Measurements from ENCODE around the gene CPLX3. TPM values are rescaled to one million over a fixed set of nuclear protein-coding genes. Genes with fewer than 3 reads are reported as not detected.
A peak's percentile ranks its signal among the peaks of the same experiment; 100 is the strongest.

Gene CPLX3
- total RNA-seq, 1 donor from 2014 or later, result not detected

DNA sequence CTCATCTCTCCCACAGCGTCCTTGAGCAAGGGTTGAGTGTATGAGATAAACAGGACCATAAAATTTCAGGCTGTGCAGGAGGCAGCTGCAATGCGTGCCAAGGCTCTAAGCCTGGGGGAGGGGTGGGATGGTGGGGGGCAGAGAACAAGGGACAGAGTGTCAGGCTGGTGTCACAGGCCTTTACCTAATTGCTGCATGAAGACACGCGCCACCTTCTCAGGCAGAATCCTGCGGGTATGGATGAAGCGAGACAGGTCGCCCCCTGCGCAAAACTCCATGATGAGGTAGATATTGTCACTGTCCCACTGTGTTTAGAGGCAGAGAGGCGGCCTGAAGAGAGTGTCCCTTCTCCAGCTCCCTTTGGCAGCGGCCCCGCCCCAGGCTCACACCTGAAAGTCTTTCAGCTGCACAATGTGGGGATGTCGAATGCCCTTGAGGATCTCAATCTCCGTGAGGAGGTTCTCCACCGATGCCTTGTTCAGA, 15.5 kb downstream of the CPLX3 start:
- Histone ChIP-seq H3K27ac (ENCODE audit: low read depth, low read length) (no peak overlapping the region), H3K4me1 (ENCODE audit: control insufficient read depth in 3 of 3, insufficient read depth in 3 of 3, low read length in 3 of 3) (peaks cover 20 to 23% (median 23%) of the 10 kb centered on the region in 3 donors), H3K9ac (ENCODE audit: low read depth in 1 of 3, low read length in 3 of 3) (peak overlapping the region in 2 of 3 donors; percentile 89 to 95), H3K27me3 (ENCODE audit: control insufficient read depth in 3 of 3, insufficient read depth in 3 of 3, low read length in 3 of 3) (no peaks in the 10 kb centered on the region), H3K4me3 (ENCODE audit: low read length in 3 of 3) (peak overlapping the region; percentile 70 to 94 (median 93)), H3K36me3 (ENCODE audit: control insufficient read depth in 3 of 3, insufficient read depth in 3 of 3, low read length in 3 of 3) (peaks cover 24 to 48% (median 32%) of the 10 kb centered on the region in 3 donors), H3K9me3 (ENCODE audit: control insufficient read depth in 3 of 3, low read length in 3 of 3) (no peaks in the 10 kb centered on the region)

DNA sequence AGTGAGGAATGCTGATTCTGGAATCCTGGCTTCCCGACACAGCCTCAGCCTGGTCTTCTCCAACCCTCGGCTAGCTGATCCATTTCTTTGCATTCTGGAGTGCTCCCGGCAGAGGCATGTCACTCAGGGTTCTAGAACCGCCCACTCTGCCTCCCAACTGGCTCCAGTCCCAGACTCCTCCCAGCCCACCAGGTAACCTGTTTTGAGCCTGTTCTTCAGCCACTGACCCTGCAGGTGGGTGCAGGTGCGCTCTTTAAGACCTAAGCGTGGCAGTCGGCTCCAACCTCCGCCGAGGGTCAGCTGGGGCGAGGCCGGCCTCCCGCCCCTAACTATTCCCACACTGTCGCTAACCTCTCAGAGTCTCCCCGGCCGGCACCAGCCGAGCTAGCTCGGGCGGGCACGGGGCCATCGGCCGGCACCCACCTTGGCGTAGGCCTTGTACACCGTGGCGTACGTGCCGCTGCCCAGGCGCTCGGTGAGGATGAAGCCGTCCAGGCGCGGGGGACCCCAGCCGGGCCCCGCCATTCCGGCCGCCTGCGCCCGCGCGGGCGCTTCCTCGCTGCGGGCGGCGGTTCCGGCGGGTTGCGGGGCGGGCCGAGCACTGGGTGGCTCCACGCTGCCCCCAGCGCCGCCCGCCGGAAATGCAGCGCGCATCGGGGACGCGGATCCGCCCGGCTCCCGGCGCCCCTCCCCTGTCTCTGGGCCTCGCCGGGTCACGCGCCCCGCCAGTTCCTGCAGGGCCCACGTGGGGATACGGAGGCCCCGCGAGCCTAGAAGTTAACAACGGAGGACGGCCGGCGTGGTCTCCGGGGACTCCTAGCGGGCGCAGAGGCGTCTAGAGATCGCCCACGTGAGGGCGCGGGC, 16.4 kb downstream of the CPLX3 start, which contains the start of gene ULK3:
TSS of gene ULK3 (minus strand) at position 576 of the 864 bp plus-strand sequence. CDS start at position 525, 51 bp downstream.
- H3K4me1 ChIP-seq (ENCODE audit: control insufficient read depth in 3 of 3, insufficient read depth in 3 of 3, low read length in 3 of 3), result peaks cover 26 to 32% (median 30%) of the 10 kb centered on the region in 3 donors
- peaks cover 24 to 51% (median 34%) of the 10 kb centered on the region in 3 donors for H3K36me3 ChIP-seq (ENCODE audit: control insufficient read depth in 3 of 3, insufficient read depth in 3 of 3, low read length in 3 of 3)
- peak within 1 kb of the TSS; percentile 70 to 94 (median 93) for H3K4me3 ChIP-seq (ENCODE audit: low read length in 3 of 3)
- H3K27ac ChIP-seq (ENCODE audit: low read depth, low read length), result peak within 1 kb of the TSS; percentile 92
- H3K9me3 ChIP-seq (ENCODE audit: control insufficient read depth in 3 of 3, low read length in 3 of 3), result no peaks in the 10 kb centered on the region
- H3K9ac ChIP-seq (ENCODE audit: low read depth in 1 of 3, low read length in 3 of 3), result peak within 1 kb of the TSS; percentile 86 to 95 (median 89)
- no peaks in the 10 kb centered on the region for H3K27me3 ChIP-seq (ENCODE audit: control insufficient read depth in 3 of 3, insufficient read depth in 3 of 3, low read length in 3 of 3)

DNA sequence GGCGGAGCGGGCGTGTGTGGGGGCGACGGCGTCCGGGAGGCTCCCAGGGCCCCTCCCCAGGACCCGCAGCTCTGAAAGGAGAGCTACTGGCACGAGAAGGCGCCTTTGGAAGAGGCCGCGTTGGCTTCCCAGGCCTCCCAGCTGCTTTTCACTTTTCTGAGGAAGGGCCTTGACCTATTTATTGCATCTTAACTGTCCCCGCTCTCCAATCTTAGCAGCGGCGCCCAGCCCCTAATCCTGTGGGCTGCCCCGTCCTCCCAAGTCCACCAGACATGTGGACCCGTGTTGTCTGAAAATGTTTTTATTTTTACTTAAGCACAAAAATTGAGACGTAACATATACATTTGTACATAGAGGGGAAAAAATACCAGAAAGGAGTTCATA, 17.0 kb downstream of the CPLX3 start:
- Histone ChIP-seq H3K9me3 (ENCODE audit: control insufficient read depth in 3 of 3, low read length in 3 of 3) (no peaks in the 10 kb centered on the region), H3K27ac (ENCODE audit: low read depth, low read length) (peak overlapping the region; percentile 92), H3K27me3 (ENCODE audit: control insufficient read depth in 3 of 3, insufficient read depth in 3 of 3, low read length in 3 of 3) (no peaks in the 10 kb centered on the region), H3K4me1 (ENCODE audit: control insufficient read depth in 3 of 3, insufficient read depth in 3 of 3, low read length in 3 of 3) (peaks cover 33 to 38% (median 36%) of the 10 kb centered on the region in 3 donors), H3K4me3 (ENCODE audit: low read length in 3 of 3) (peak overlapping the region; percentile 56 to 93 (median 78)), H3K9ac (ENCODE audit: low read depth in 1 of 3, low read length in 3 of 3) (peak overlapping the region; percentile 85 to 95 (median 86)), H3K36me3 (ENCODE audit: control insufficient read depth in 3 of 3, insufficient read depth in 3 of 3, low read length in 3 of 3) (peaks cover 31 to 51% (median 33%) of the 10 kb centered on the region in 3 donors)

DNA sequence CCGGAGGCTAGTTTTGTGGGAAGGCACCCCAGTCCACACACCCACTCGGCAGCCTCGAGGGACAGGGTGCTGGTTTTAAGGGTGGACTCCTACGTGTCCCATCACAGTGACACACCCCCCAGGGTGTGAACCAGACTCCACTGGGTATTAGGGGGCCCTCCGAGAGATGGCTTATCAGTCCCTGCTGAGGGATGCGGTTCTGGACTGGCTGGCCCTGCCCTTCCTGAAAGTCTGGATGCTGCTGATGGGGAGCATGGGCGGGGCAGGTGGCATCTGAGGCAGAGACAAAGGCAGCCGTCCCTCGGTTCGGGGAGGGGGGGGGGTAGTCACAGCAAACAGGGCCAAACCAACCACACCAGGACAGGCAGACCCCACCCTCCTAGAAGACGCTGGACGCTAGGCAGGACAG, 17.5 kb downstream of the CPLX3 start:
- Histone ChIP-seq H3K36me3 (ENCODE audit: control insufficient read depth in 3 of 3, insufficient read depth in 3 of 3, low read length in 3 of 3) (peaks cover 33 to 51% (median 35%) of the 10 kb centered on the region in 3 donors), H3K9ac (ENCODE audit: low read depth in 1 of 3, low read length in 3 of 3) (peak overlapping the region; percentile 85 to 95 (median 86)), H3K9me3 (ENCODE audit: control insufficient read depth in 3 of 3, low read length in 3 of 3) (no peaks in the 10 kb centered on the region), H3K27me3 (ENCODE audit: control insufficient read depth in 3 of 3, insufficient read depth in 3 of 3, low read length in 3 of 3) (no peaks in the 10 kb centered on the region), H3K4me1 (ENCODE audit: control insufficient read depth in 3 of 3, insufficient read depth in 3 of 3, low read length in 3 of 3) (peaks cover 34 to 41% (median 36%) of the 10 kb centered on the region in 3 donors), H3K4me3 (ENCODE audit: low read length in 3 of 3) (peak overlapping the region; percentile 56 to 93 (median 78)), H3K27ac (ENCODE audit: low read depth, low read length) (peak overlapping the region; percentile 92)

DNA sequence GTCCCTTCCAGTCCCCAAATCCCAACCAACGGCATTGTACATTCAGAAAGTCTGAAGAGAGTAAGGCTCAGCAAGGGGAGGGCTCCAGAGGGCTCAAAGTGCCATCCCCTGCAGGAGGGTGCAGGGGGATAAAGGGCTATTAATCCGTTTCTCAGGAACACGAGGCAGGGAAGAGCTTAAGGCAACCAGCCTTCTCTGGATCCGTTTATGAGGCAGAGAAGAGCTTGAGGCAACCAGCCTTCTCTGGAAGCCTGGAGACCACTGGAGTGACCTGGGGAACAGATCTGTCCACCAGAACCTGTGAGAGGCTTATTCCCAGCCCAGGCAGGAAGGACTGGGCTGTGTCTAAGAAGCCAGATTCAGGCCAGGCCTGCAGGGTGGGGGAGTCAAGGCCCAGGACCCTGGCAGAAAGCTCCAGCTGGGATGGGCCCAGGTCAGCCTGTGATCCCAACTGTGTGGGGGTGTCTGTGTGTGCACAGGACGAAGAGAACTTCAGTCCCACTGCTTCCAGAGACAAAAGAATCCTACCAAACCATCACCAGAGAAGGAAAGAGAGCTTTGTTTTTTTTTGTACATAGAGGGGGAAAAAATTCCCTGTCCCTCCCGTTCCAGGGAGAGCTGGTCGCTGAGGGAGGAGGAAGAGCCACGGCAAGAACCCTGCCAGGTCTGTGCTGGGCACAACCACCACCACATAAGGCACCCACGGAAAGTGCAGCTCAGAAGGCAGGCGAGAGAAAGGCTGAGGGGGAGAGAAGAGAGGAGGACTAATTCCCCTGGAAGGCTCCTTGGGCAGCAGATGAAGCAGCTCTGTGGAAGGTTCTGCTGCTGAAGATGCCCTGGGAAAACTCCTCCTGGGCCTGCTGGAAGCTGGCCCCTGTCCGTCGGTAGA, 18.1 kb downstream of the CPLX3 start:
- Histone ChIP-seq H3K27ac (ENCODE audit: low read depth, low read length) (peak overlapping the region; percentile 92), H3K36me3 (ENCODE audit: control insufficient read depth in 3 of 3, insufficient read depth in 3 of 3, low read length in 3 of 3) (peaks cover 29 to 46% (median 33%) of the 10 kb centered on the region in 3 donors), H3K27me3 (ENCODE audit: control insufficient read depth in 3 of 3, insufficient read depth in 3 of 3, low read length in 3 of 3) (no peaks in the 10 kb centered on the region)

DNA sequence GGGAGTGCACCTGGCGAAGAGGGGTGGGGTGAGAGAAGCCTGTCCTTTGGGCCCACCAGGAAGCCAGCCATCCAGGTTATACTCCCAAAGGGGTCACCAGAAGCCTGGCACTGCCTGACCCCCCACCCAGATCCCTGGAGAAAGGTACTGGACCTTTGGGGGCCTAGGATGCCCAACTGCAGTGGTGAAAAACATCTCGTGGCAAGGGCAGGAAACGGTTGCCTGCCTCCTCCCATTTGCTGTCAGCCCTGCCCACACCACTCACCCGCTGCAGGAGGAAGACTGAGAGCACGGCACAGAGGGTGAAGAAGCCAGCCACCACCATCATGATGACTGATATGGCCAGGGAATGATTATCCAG, 18.8 kb downstream of the CPLX3 start:
- no peaks in the 10 kb centered on the region for H3K9me3 ChIP-seq (ENCODE audit: control insufficient read depth in 3 of 3, low read length in 3 of 3)
- H3K36me3 ChIP-seq (ENCODE audit: control insufficient read depth in 3 of 3, insufficient read depth in 3 of 3, low read length in 3 of 3), result peaks cover 32 to 45% (median 38%) of the 10 kb centered on the region in 3 donors
- H3K9ac ChIP-seq (ENCODE audit: low read depth in 1 of 3, low read length in 3 of 3), result no peak overlapping the region
- no peak overlapping the region for H3K4me3 ChIP-seq (ENCODE audit: low read length in 3 of 3)
- H3K27me3 ChIP-seq (ENCODE audit: control insufficient read depth in 3 of 3, insufficient read depth in 3 of 3, low read length in 3 of 3), result no peaks in the 10 kb centered on the region
- H3K4me1 ChIP-seq (ENCODE audit: control insufficient read depth in 3 of 3, insufficient read depth in 3 of 3, low read length in 3 of 3), result peaks cover 34 to 41% (median 36%) of the 10 kb centered on the region in 3 donors
- no peak overlapping the region for H3K27ac ChIP-seq (ENCODE audit: low read depth, low read length)

More for the DNA sequence above, 18.1 kb downstream of the CPLX3 start:
- peaks cover 34 to 41% (median 36%) of the 10 kb centered on the region in 3 donors for H3K4me1 ChIP-seq (ENCODE audit: control insufficient read depth in 3 of 3, insufficient read depth in 3 of 3, low read length in 3 of 3)
- H3K9me3 ChIP-seq (ENCODE audit: control insufficient read depth in 3 of 3, low read length in 3 of 3), result no peaks in the 10 kb centered on the region
- peak overlapping the region in 1 of 3 donors; percentile 13 for H3K4me3 ChIP-seq (ENCODE audit: low read length in 3 of 3)
- peak overlapping the region in 1 of 3 donors; percentile 95 for H3K9ac ChIP-seq (ENCODE audit: low read depth in 1 of 3, low read length in 3 of 3)

DNA sequence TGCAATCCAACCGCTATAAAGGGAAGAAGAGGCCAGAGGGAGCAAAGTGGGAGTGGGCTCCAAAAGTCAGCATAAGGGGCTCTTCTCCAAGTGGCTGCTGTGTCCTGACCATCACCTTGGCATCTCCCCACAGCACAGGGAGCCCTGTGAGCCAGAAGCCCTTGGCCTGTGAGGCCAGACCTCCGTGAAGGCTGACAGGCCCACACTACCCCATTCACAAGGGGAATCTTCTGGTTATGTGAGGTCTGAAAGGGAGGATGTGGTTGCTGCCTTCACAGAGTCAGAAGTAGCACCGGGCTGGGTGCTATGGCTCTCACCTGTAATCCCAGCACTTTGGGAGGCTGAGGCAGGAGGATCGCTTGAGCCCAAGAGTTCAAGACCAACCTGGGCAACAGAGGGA, 19.2 kb downstream of the CPLX3 start:
- Histone ChIP-seq H3K9me3 (ENCODE audit: control insufficient read depth in 3 of 3, low read length in 3 of 3) (no peaks in the 10 kb centered on the region), H3K36me3 (ENCODE audit: control insufficient read depth in 3 of 3, insufficient read depth in 3 of 3, low read length in 3 of 3) (peaks cover 33 to 45% (median 38%) of the 10 kb centered on the region in 3 donors), H3K27me3 (ENCODE audit: control insufficient read depth in 3 of 3, insufficient read depth in 3 of 3, low read length in 3 of 3) (no peaks in the 10 kb centered on the region), H3K4me1 (ENCODE audit: control insufficient read depth in 3 of 3, insufficient read depth in 3 of 3, low read length in 3 of 3) (peaks cover 34 to 41% (median 36%) of the 10 kb centered on the region in 3 donors), H3K4me3 (ENCODE audit: low read length in 3 of 3) (no peak overlapping the region), H3K9ac (ENCODE audit: low read depth in 1 of 3, low read length in 3 of 3) (no peak overlapping the region), H3K27ac (ENCODE audit: low read depth, low read length) (no peak overlapping the region)

DNA sequence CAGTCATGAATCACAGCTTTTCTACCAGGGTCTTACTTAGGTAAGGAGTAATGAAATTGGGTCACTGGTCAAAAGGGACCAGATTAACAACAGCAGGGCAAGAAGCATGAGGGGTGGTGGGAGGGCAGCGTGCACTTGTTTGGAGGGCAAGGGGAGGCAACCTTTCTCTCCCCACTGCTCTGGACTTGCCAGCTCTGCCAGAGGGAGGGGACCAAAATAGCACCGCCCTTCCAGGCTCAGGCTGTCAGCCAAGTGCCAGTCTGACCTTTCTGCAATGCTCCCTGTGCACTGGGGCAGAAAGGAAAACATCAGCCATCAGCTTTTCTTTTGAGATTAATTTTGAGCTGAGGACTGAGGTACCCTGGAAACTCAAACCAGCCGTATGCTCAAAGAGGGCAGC, 21.0 kb downstream of the CPLX3 start:
- peak overlapping the region in 2 of 3 donors; percentile 14 to 74 for H3K9ac ChIP-seq (ENCODE audit: low read depth in 1 of 3, low read length in 3 of 3)
- H3K4me3 ChIP-seq (ENCODE audit: low read length in 3 of 3), result peak overlapping the region in 1 of 3 donors; percentile 6
- H3K4me1 ChIP-seq (ENCODE audit: control insufficient read depth in 3 of 3, insufficient read depth in 3 of 3, low read length in 3 of 3), result peaks cover 24 to 32% (median 26%) of the 10 kb centered on the region in 3 donors
- H3K27me3 ChIP-seq (ENCODE audit: control insufficient read depth in 3 of 3, insufficient read depth in 3 of 3, low read length in 3 of 3), result no peaks in the 10 kb centered on the region
- H3K36me3 ChIP-seq (ENCODE audit: control insufficient read depth in 3 of 3, insufficient read depth in 3 of 3, low read length in 3 of 3), result peaks cover 42 to 57% (median 46%) of the 10 kb centered on the region in 3 donors
- H3K9me3 ChIP-seq (ENCODE audit: control insufficient read depth in 3 of 3, low read length in 3 of 3), result no peaks in the 10 kb centered on the region
- H3K27ac ChIP-seq (ENCODE audit: low read depth, low read length), result peak overlapping the region; percentile 23

DNA sequence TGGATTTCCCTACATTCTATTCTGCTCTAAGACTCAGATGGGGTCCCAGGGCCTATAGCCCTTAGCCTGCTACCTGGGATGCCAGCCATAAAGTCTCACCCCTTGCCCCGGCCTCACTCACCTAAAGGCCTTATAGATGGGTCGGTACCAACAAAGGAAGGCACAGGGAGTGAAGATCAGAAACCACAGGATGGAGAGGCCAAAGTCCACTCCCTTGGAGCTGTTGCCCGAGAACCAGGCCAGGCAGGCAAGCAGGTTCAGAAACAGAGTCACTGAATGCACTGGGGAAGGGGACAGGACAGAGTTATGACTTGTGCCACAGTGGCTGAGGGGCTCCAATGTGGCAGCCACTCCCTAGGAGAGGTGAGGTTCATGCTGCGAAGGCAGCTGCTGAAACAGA, 24.0 kb downstream of the CPLX3 start:
- Histone ChIP-seq H3K9me3 (ENCODE audit: control insufficient read depth in 3 of 3, low read length in 3 of 3) (no peaks in the 10 kb centered on the region), H3K36me3 (ENCODE audit: control insufficient read depth in 3 of 3, insufficient read depth in 3 of 3, low read length in 3 of 3) (peaks cover 51 to 64% (median 61%) of the 10 kb centered on the region in 3 donors), H3K4me1 (ENCODE audit: control insufficient read depth in 3 of 3, insufficient read depth in 3 of 3, low read length in 3 of 3) (peaks cover 14 to 23% (median 14%) of the 10 kb centered on the region in 3 donors)

More for the DNA sequence above, 24.0 kb downstream of the CPLX3 start:
- no peak overlapping the region for H3K9ac ChIP-seq (ENCODE audit: low read depth in 1 of 3, low read length in 3 of 3)
- no peaks in the 10 kb centered on the region for H3K27me3 ChIP-seq (ENCODE audit: control insufficient read depth in 3 of 3, insufficient read depth in 3 of 3, low read length in 3 of 3)
- no peak overlapping the region for H3K27ac ChIP-seq (ENCODE audit: low read depth, low read length)
- no peak overlapping the region for H3K4me3 ChIP-seq (ENCODE audit: low read length in 3 of 3)
